ENCODE measurements around the gene PKD2L2. TPM values are rescaled to one million over a fixed set of nuclear protein-coding genes. Genes with fewer than 3 reads are reported as not detected.

PKD2L2 gene
- total RNA-seq, 2 donors from 2014 or later, result 0.48 TPM; not detected in 1

Other genes starting within 250 kb of the PKD2L2 start
- 10 to 100 TPM in 1 of 2 donors, 1 to 10 TPM in 1; 3.1 to 17.2 TPM for gene KLHL3, start 153.4 kb upstream of the PKD2L2 start, total RNA-seq
- gene HNRNPA0, start 135.1 kb upstream of the PKD2L2 start, total RNA-seq, result 10 to 100 TPM; 29.0 to 53.9 TPM
- not detected for gene MYOT, start 21.6 kb upstream of the PKD2L2 start, total RNA-seq
- gene FAM13B, start 143.6 kb downstream of the PKD2L2 start, total RNA-seq, result 10 to 100 TPM; 24.0 to 38.0 TPM
- gene WNT8A, start 194.6 kb downstream of the PKD2L2 start, total RNA-seq, result not detected
- not detected for gene NME5, start 250.0 kb downstream of the PKD2L2 start, total RNA-seq

All from activated naive CD4-positive, alpha-beta T cell treated with anti-CD3 and anti-CD28 coated beads, Interleukin-2, amount 50 U/mL, for 72 hours (primary cell).